ENCODE results near the gene ZNF438. TPM values are rescaled to one million over a fixed set of nuclear protein-coding genes. Genes with fewer than 3 reads are reported as not detected.

Gene ZNF438
- total RNA-seq, 3 donors from 2014 or later = 0.96 to 1.3 (median 1.2) TPM

- no peak for DNase-seq
- no peak overlapping the region for H3K4me3 Mint-ChIP-seq
- H3K4me1 Mint-ChIP-seq (ENCODE audit: low read depth) = no peaks in the 10 kb centered on the region
- H3K27me3 Mint-ChIP-seq (ENCODE audit: low read depth) = peaks cover under 1% of the 10 kb centered on the region
- no peaks in the 10 kb centered on the region for H3K9me3 Mint-ChIP-seq
- no peaks in the 10 kb centered on the region for H3K36me3 Mint-ChIP-seq (ENCODE audit: insufficient read depth)
- no peak for ATAC-seq
These were observed 211.2 kb downstream of the ZNF438 start for GRCh38 chr10:30820261-30820991.

GRCh38 chr10:30819341-30820181 lies 212.1 kb downstream of the ZNF438 start:
- Mint-ChIP-seq H3K27me3 (ENCODE audit: low read depth) (no peaks in the 10 kb centered on the region), H3K36me3 (ENCODE audit: insufficient read depth) (no peaks in the 10 kb centered on the region)

GRCh38 chr10:30818854-30819253 lies 212.8 kb downstream of the ZNF438 start:
- DNase-seq = no peak
- no peak for ATAC-seq
- H3K27me3 Mint-ChIP-seq (ENCODE audit: low read depth) = no peaks in the 10 kb centered on the region
- H3K36me3 Mint-ChIP-seq (ENCODE audit: insufficient read depth) = no peaks in the 10 kb centered on the region
- no peak overlapping the region for H3K4me3 Mint-ChIP-seq
- H3K4me1 Mint-ChIP-seq (ENCODE audit: low read depth) = peaks cover 4% of the 10 kb centered on the region
- no peaks in the 10 kb centered on the region for H3K9me3 Mint-ChIP-seq

More at GRCh38 chr10:30819341-30820181, 212.1 kb downstream of the ZNF438 start:
- Mint-ChIP-seq H3K9me3 (no peaks in the 10 kb centered on the region), H3K4me1 (ENCODE audit: low read depth) (no peaks in the 10 kb centered on the region), H3K4me3 (no peak overlapping the region)
- ATAC-seq = no peak
- no peak for DNase-seq

GRCh38 chr10:30818010-30818660 lies 213.5 kb downstream of the ZNF438 start:
- H3K27me3 Mint-ChIP-seq (ENCODE audit: low read depth) = no peaks in the 10 kb centered on the region
- ATAC-seq = no peak
- DNase-seq = no peak
- no peak overlapping the region for H3K4me3 Mint-ChIP-seq
- H3K4me1 Mint-ChIP-seq (ENCODE audit: low read depth) = peaks cover 9% of the 10 kb centered on the region
- no peaks in the 10 kb centered on the region for H3K36me3 Mint-ChIP-seq (ENCODE audit: insufficient read depth)
- no peaks in the 10 kb centered on the region for H3K9me3 Mint-ChIP-seq

- no peaks in the 10 kb centered on the region for H3K9me3 Mint-ChIP-seq
- no peak overlapping the region for H3K4me3 Mint-ChIP-seq
- no peaks in the 10 kb centered on the region for H3K36me3 Mint-ChIP-seq (ENCODE audit: insufficient read depth)
- DNase-seq (no peak), ATAC-seq (no peak)
- H3K27me3 Mint-ChIP-seq (ENCODE audit: low read depth) = no peaks in the 10 kb centered on the region
- peaks cover 13% of the 10 kb centered on the region for H3K4me1 Mint-ChIP-seq (ENCODE audit: low read depth)
These were observed 214.1 kb downstream of the ZNF438 start for GRCh38 chr10:30817541-30817940.

DNA sequence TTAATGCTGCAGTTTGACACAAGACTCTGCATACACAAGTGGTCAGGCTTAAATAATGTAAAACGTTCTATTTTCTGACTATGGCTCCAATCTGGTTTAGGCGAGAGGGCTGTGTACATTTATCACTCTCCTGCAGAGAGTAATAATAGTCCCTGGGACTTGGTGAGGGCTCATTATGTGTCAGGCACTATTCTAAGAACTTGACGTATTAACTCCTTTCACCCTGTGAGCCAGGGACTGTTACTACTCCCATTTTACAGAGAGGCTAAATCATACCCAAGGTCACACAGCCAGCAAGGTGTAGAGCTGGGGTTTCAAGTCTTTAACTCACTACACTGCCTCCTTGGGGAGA lies 214.9 kb downstream of the ZNF438 start:
- H3K27me3 Mint-ChIP-seq (ENCODE audit: low read depth) = no peaks in the 10 kb centered on the region
- H3K9me3 Mint-ChIP-seq = no peaks in the 10 kb centered on the region
- H3K4me1 Mint-ChIP-seq (ENCODE audit: low read depth) = peaks cover 19% of the 10 kb centered on the region
- ATAC-seq = no peak
- no peak overlapping the region for H3K4me3 Mint-ChIP-seq
- H3K36me3 Mint-ChIP-seq (ENCODE audit: insufficient read depth) = no peaks in the 10 kb centered on the region
- DNase-seq = no peak

DNA sequence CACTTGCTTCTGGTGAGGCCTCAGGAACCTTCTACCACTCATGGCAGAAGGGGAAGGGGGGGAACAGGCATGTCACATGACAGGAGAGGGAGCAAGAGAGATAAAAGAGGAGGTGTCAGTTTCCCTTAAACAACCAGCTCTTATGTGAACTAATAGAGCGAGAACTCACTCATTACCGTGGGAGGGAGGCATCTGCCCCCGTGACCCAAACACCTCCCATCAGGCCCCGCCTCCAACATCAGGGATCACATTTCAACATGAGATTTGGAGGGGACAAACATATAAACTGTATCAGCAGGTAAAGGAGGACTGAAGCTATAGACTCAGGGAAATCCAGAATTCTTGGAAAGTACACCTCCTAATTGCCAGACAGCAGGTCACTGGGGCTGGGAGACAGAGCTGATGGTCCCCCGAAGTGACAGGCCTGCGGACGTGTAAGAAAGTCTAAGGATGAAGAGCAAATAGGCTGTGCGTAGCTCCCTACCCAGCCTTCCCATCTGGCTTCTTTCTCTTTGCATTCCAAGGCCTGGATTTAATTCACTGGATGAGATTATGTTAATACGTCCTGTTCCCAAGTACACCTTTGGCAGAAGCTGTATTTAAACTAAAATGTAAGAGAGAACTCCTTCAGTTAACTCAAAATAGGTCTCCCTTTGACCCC lies 215.4 kb downstream of the ZNF438 start:
- ATAC-seq (no peak), DNase-seq (no peak)
- no peaks in the 10 kb centered on the region for H3K36me3 Mint-ChIP-seq (ENCODE audit: insufficient read depth)
- H3K27me3 Mint-ChIP-seq (ENCODE audit: low read depth) = no peaks in the 10 kb centered on the region
- no peak overlapping the region for H3K4me3 Mint-ChIP-seq
- H3K4me1 Mint-ChIP-seq (ENCODE audit: low read depth) = peaks cover 19% of the 10 kb centered on the region
- no peaks in the 10 kb centered on the region for H3K9me3 Mint-ChIP-seq

GRCh38 chr10:30813872-30814481 lies 217.7 kb downstream of the ZNF438 start:
- DNase-seq (no peak), ATAC-seq (no peak)
- peaks cover 19% of the 10 kb centered on the region for H3K4me1 Mint-ChIP-seq (ENCODE audit: low read depth)
- no peak overlapping the region for H3K4me3 Mint-ChIP-seq
- no peaks in the 10 kb centered on the region for H3K27me3 Mint-ChIP-seq (ENCODE audit: low read depth)
- H3K36me3 Mint-ChIP-seq (ENCODE audit: insufficient read depth) = no peaks in the 10 kb centered on the region
- H3K9me3 Mint-ChIP-seq = no peaks in the 10 kb centered on the region

- ATAC-seq = peak; percentile 4 to 10
- H3K27me3 Mint-ChIP-seq (ENCODE audit: low read depth) = no peaks in the 10 kb centered on the region
- no peaks in the 10 kb centered on the region for H3K36me3 Mint-ChIP-seq (ENCODE audit: insufficient read depth)
- H3K9me3 Mint-ChIP-seq = no peaks in the 10 kb centered on the region
- peaks cover 19% of the 10 kb centered on the region for H3K4me1 Mint-ChIP-seq (ENCODE audit: low read depth)
- H3K4me3 Mint-ChIP-seq = no peak overlapping the region
- DNase-seq = no peak
These were observed 219.4 kb downstream of the ZNF438 start for GRCh38 chr10:30812018-30812851.

- peak in 1 of 2 donors; percentile 14 for ATAC-seq
- H3K36me3 Mint-ChIP-seq (ENCODE audit: insufficient read depth) = no peaks in the 10 kb centered on the region
- no peak for DNase-seq
- H3K4me1 Mint-ChIP-seq (ENCODE audit: low read depth) = peaks cover 19% of the 10 kb centered on the region
- no peaks in the 10 kb centered on the region for H3K9me3 Mint-ChIP-seq
- no peak overlapping the region for H3K4me3 Mint-ChIP-seq
- no peaks in the 10 kb centered on the region for H3K27me3 Mint-ChIP-seq (ENCODE audit: low read depth)
These were observed 220.2 kb downstream of the ZNF438 start for GRCh38 chr10:30811276-30812017.

DNA sequence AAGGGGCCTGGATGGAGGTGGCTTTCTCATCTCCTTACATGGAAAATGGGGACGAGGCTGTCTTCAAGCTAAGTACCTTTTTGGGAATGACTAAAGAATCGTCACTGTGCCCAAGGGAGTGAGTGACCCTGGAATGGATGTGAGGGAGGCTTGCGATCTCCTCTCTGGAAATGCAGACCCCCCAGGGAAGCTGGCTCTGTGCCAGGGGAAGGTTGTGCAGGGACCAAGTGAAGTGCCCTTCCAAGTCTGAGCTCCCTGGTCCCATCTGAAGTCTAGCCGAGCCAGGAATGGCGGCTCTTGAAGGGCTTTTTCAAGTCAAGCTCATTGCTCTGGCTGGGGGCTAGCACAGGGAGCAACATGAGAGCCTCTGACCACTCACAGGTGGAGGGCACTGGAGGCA lies 221.2 kb downstream of the ZNF438 start:
- no peaks in the 10 kb centered on the region for H3K9me3 Mint-ChIP-seq
- H3K27me3 Mint-ChIP-seq (ENCODE audit: low read depth) = no peaks in the 10 kb centered on the region
- peaks cover 19% of the 10 kb centered on the region for H3K4me1 Mint-ChIP-seq (ENCODE audit: low read depth)
- no peak overlapping the region for H3K4me3 Mint-ChIP-seq
- ATAC-seq (no peak), DNase-seq (no peak)
- H3K36me3 Mint-ChIP-seq (ENCODE audit: insufficient read depth) = no peaks in the 10 kb centered on the region

DNA sequence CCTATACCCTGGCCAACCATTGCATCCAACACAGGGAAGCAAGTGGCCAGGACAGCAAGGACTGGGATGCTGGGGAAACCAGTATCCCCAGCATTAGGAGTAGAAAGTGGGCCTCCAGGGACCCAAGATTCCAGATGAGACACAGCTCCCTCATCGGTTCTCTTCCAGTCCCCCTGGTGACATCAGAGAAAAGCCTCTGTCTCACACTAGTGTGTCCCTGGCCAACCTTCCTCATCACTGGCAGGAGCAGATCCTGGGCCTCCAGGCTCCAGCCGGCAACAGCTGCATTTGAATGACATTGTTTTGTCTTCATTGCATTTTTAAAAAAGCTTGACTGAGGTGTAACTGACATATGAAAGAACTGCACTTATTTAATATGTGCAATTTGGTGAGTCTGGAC lies 224.8 kb downstream of the ZNF438 start:
- H3K4me3 Mint-ChIP-seq = no peak overlapping the region
- no peaks in the 10 kb centered on the region for H3K27me3 Mint-ChIP-seq (ENCODE audit: low read depth)
- no peaks in the 10 kb centered on the region for H3K36me3 Mint-ChIP-seq (ENCODE audit: insufficient read depth)
- ATAC-seq = no peak
- H3K9me3 Mint-ChIP-seq = no peaks in the 10 kb centered on the region
- DNase-seq = no peak
- peaks cover 4% of the 10 kb centered on the region for H3K4me1 Mint-ChIP-seq (ENCODE audit: low read depth)

GRCh38 chr10:30805061-30805460 lies 226.6 kb downstream of the ZNF438 start:
- Mint-ChIP-seq H3K9me3 (no peaks in the 10 kb centered on the region), H3K27me3 (ENCODE audit: low read depth) (no peaks in the 10 kb centered on the region), H3K4me3 (no peak overlapping the region), H3K4me1 (ENCODE audit: low read depth) (peaks cover 4% of the 10 kb centered on the region), H3K36me3 (ENCODE audit: insufficient read depth) (no peaks in the 10 kb centered on the region)
- no peak for ATAC-seq
- DNase-seq = no peak
